ENCODE data around the gene ZNF43. TPM values are rescaled to one million over a fixed set of nuclear protein-coding genes. Genes with fewer than 3 reads are reported as not detected.
"Not testable (repeated sequence)": the region's sequence is repeated elsewhere in the genome, so short reads cannot be mapped to it uniquely, and the experiment has no call there.

Gene ZNF43
- total RNA-seq, 6 experiments from 2014 or later: 0.49 to 1.5 (median 1.2) TPM

DNA sequence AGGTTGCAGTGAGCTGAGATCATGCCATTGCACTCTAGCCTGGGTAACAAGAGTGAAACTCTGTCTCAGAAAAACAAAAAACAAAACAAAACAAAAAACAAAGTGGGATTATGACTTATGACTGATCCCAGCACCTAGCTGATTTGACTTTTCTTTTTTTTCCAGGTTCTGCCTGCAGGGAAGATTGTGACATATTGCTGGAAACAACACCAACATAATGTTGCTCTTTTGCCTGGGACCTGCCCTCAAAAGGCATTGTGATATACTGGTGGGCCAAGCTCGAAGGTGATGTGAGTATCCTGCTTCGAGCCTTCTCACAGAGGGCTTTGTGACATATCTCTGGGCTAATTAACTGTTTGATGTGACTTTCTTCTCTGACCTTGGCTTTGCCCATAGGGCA is 42.0 kb upstream of the ZNF43 start:
- Histone ChIP-seq H3K27me3 (no peaks in the 10 kb centered on the region), H3K36me3 (no peaks in the 10 kb centered on the region), H3K4me1 (no peaks in the 10 kb centered on the region), H3K9me3 (no peaks in the 10 kb centered on the region), H3K27ac (no peak overlapping the region), H3K4me3 (no peak overlapping the region)
- ATAC-seq (no peak), DNase-seq (no peak)
- TF ChIP-seq POLR2A (IDR thresholded peaks at IDR 0.05): no peak
- TF ChIP-seq, protein P1, sequence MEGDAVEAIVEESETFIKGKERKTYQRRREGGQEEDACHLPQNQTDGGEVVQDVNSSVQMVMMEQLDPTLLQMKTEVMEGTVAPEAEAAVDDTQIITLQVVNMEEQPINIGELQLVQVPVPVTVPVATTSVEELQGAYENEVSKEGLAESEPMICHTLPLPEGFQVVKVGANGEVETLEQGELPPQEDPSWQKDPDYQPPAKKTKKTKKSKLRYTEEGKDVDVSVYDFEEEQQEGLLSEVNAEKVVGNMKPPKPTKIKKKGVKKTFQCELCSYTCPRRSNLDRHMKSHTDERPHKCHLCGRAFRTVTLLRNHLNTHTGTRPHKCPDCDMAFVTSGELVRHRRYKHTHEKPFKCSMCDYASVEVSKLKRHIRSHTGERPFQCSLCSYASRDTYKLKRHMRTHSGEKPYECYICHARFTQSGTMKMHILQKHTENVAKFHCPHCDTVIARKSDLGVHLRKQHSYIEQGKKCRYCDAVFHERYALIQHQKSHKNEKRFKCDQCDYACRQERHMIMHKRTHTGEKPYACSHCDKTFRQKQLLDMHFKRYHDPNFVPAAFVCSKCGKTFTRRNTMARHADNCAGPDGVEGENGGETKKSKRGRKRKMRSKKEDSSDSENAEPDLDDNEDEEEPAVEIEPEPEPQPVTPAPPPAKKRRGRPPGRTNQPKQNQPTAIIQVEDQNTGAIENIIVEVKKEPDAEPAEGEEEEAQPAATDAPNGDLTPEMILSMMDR (IDR thresholded peaks at IDR 0.05): no peak
- intact Hi-C loops (cut with DNase I): no loop called here
- WGBS (ENCODE audit: insufficient coverage, low coverage, low lambda C conversion rate, missing lambda C conversion rate): 63% methylated on average over 2 of the region's 2 CpGs

DNA sequence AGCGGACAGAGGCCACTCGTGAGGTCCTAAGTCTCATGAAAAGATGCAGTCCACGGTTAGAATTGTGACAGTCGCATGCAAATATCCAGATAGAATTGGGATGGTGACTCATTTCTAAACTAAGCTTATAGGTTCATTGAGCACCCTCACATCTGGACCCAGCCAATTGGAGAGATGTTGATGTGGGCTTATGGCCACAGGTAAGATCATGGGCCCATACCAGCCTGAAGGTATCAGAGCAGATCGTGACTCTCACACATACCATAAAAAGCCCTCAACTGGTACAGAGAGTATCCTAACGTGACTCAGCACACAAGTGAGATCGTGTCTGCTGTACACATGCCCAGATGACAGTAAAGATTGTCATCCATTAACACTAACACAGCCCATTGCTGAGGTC is 40.6 kb upstream of the ZNF43 start:
- WGBS (ENCODE audit: insufficient coverage, low coverage, low lambda C conversion rate, missing lambda C conversion rate): 90% methylated on average over 3 of the region's 7 CpGs
- DNase-seq; intact Hi-C loops (cut with DNase I); H3K27ac ChIP-seq; ATAC-seq; H3K4me3 ChIP-seq; H3K4me1 ChIP-seq; H3K9me3 ChIP-seq; H3K27me3 ChIP-seq; H3K36me3 ChIP-seq: not testable (repeated sequence)

DNA sequence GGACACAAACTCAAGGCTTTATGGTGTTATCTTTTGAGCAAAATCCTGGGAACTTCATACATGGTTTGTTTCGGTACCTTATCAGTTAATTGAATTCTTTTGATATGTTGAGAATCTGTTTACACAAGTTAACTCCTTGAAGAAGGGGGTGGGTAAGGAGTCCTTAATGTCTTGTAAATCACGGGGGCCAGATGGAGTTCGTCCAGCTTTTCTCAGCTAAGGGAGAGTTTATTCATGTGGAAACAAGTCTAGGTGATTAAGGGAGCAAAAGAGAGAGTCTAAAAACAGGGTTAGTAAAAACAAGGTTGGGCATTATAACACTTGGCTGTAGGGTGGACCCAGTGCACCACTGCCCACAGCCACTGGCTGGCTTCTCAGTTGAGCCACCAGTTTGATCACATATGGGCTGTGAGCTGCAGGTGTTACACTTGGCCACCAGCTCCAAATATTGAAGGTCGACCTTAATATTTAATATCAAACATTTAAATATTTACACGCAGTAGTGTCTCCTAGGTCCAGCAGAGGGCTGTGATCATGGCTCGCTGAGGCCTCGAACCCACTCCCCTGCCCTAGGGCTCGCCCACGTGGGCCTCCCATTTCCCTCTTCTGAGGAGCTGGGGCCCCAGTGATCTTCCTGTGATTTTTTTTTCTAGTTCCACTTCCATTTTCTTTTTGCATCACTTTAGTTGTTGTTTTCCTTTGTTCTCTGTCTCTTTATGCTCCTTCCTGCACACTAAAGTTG is 21.0 kb upstream of the ZNF43 start:
- Histone ChIP-seq H3K36me3 (no peaks in the 10 kb centered on the region), H3K9me3 (no peaks in the 10 kb centered on the region), H3K27me3 (no peaks in the 10 kb centered on the region), H3K4me3 (no peak overlapping the region), H3K4me1 (no peaks in the 10 kb centered on the region), H3K27ac (no peak overlapping the region)
- intact Hi-C loops (cut with DNase I): no loop called here
- TF ChIP-seq POLR2A (IDR thresholded peaks at IDR 0.05): no peak
- TF ChIP-seq, protein P1 (IDR thresholded peaks at IDR 0.05): no peak
- WGBS (ENCODE audit: insufficient coverage, low coverage, low lambda C conversion rate, missing lambda C conversion rate): 16% methylated on average over 6 of the region's 9 CpGs
- DNase-seq (no peak), ATAC-seq (no peak)

DNA sequence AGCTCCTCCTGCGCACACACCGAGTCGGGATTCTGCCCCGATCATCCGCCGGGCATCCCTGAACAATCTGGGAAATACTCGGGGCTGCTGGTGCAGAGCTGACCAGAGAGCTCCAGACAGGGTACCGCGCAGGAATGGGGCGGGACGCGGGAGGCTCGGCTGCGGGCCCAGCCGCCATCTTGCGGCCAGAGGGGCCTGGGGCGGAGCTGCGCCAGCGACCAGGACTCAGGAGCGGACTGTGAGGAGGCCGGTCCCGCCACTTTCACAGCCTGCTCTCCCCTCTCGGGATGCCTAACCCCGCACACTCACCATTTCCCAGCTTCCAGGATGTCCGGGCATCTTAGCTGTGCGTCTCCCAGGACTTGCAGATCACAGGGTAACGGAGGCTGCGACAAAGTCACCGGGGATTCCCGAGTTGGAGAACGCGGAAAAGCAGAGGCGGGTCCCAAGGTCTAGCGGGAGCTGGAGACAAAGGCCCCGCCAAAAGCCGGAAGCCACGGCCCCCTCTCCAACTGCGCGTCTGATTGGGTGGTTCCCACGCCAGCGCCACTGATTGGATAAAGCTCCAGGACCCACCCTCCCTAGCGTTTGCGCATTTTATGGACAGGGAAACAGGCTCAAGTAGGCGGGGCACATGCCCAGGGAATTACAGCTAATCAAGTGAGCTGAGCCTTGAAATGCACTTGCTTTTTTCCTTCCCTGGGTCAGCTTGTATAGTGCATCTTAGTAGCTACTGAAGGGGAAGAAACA is 15.8 kb upstream of the ZNF43 start:
- peak; percentile 83 to 85 (median 84) for DNase-seq
- Histone ChIP-seq H3K36me3 (no peaks in the 10 kb centered on the region), H3K27ac (peak overlapping the region; percentile 43 to 69 (median 57)), H3K27me3 (no peaks in the 10 kb centered on the region), H3K4me3 (peak overlapping the region; percentile 50 to 57 (median 54)), H3K9me3 (no peaks in the 10 kb centered on the region), H3K4me1 (no peaks in the 10 kb centered on the region)
- no peak for TF ChIP-seq POLR2A (IDR thresholded peaks at IDR 0.05)
- TF ChIP-seq, protein P1 (IDR thresholded peaks at IDR 0.05): no peak
- 2% methylated on average over 21 of the region's 44 CpGs for WGBS (ENCODE audit: insufficient coverage, low coverage, low lambda C conversion rate, missing lambda C conversion rate)
- intact Hi-C loops (cut with DNase I): no loop called here
- peak; percentile 97 to 99 (median 98) for ATAC-seq

DNA sequence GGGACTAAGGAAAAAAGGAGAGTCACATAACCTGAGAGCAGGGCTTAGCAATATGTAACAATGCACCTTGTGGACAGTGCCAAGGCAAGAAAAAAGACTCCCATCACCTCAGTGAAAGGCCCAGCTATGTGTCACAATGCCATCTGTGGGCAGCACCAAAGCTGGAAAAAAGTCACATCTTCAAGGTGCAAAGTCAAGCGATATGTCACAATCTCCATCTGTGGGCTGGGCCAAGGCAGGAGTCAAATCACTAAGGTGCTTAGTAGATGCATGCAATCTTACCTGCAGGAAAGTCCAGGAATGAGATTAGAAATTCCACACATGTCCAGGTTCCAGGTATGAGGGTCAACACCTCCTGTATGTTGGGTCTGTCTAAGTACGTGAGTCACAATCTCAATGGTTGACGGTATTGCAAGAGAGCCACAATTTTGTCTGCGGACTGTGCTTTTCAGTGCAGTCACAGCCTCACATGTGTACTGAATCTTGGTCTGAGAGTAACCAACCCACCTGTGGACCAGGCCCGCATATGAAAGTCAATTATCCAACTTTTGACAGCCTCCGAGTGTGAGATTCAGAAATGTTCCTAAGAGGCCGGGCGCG is 14.8 kb upstream of the ZNF43 start:
- no peak for ATAC-seq
- H3K9me3 ChIP-seq: no peaks in the 10 kb centered on the region
- no peaks in the 10 kb centered on the region for H3K4me1 ChIP-seq
- no peaks in the 10 kb centered on the region for H3K36me3 ChIP-seq
- no peaks in the 10 kb centered on the region for H3K27me3 ChIP-seq
- intact Hi-C loops (cut with DNase I): no loop called here
- no peak overlapping the region for H3K27ac ChIP-seq
- H3K4me3 ChIP-seq: peak overlapping the region in 2 of 3 donors; percentile 50 to 57
- no peak for DNase-seq
- WGBS (ENCODE audit: insufficient coverage, low coverage, low lambda C conversion rate, missing lambda C conversion rate): 60% methylated on average over 7 of the region's 9 CpGs
- TF ChIP-seq, protein P1 (IDR thresholded peaks at IDR 0.05): no peak
- no peak for TF ChIP-seq POLR2A (IDR thresholded peaks at IDR 0.05)

Data from right lobe of liver (tissue), 6 donors.